ENCODE measurements around the gene FNBP1.

The FNBP1 gene

GRCh38 chr9:130042885-130043653, at the start of gene FNBP1:
TSS of gene FNBP1 (minus strand) at chr9:130043189. CDS start at chr9:130042975, 214 bp downstream.
- DNase-seq, result peak; percentile 90

- DNase-seq, result no peak
Observed at GRCh38 chr9:130090915-130091314, 47.9 kb upstream of the FNBP1 start.

- DNase-seq, result no peak
Observed at GRCh38 chr9:130089141-130089540, 46.2 kb upstream of the FNBP1 start.

GRCh38 chr9:130088051-130088450, 45.1 kb upstream of the FNBP1 start:
- no peak for DNase-seq

- DNase-seq, result no peak
Observed at GRCh38 chr9:130084337-130084736, 41.3 kb upstream of the FNBP1 start.

- DNase-seq, result no peak
Observed at GRCh38 chr9:130078547-130078946, 35.6 kb upstream of the FNBP1 start.

GRCh38 chr9:130073373-130073772, 30.4 kb upstream of the FNBP1 start:
- no peak for DNase-seq

GRCh38 chr9:130072515-130073235, 29.7 kb upstream of the FNBP1 start:
- DNase-seq, result no peak

GRCh38 chr9:130069048-130069447, 26.1 kb upstream of the FNBP1 start:
- no peak for DNase-seq

GRCh38 chr9:130064621-130065020, 21.6 kb upstream of the FNBP1 start:
- no peak for DNase-seq

GRCh38 chr9:130062750-130063149, 19.8 kb upstream of the FNBP1 start:
- no peak for DNase-seq

- no peak for DNase-seq
Observed at GRCh38 chr9:130060296-130060695, 17.3 kb upstream of the FNBP1 start.

- DNase-seq, result no peak
Observed at GRCh38 chr9:130058887-130059286, 15.9 kb upstream of the FNBP1 start.

GRCh38 chr9:130058154-130058553, 15.2 kb upstream of the FNBP1 start:
- DNase-seq, result no peak

GRCh38 chr9:130054820-130055219, 11.8 kb upstream of the FNBP1 start:
- no peak for DNase-seq

- no peak for DNase-seq
Observed at GRCh38 chr9:130054325-130054786, 11.4 kb upstream of the FNBP1 start.

GRCh38 chr9:130053504-130054324, 10.7 kb upstream of the FNBP1 start, which contains the start of gene GPR107:
TSS of gene GPR107 (plus strand) at chr9:130053906. CDS start at chr9:130053933, 27 bp downstream.
- peak; percentile 84 for DNase-seq

GRCh38 chr9:130053109-130053503, 10.1 kb upstream of the FNBP1 start:
- DNase-seq, result no peak

GRCh38 chr9:130051855-130052254, 8.9 kb upstream of the FNBP1 start:
- no peak for DNase-seq

GRCh38 chr9:130050462-130050861, 7.5 kb upstream of the FNBP1 start:
- DNase-seq, result no peak

- no peak for DNase-seq
Observed at GRCh38 chr9:130049431-130050210, 6.6 kb upstream of the FNBP1 start.

- no peak for DNase-seq
Observed at GRCh38 chr9:130045725-130046450, 2.9 kb upstream of the FNBP1 start.
